Right lobe of liver (tissue), 6 donors: ENCODE results near the gene IFIT5. TPM values are rescaled to one million over a fixed set of nuclear protein-coding genes. Genes with fewer than 3 reads are reported as not detected.
"Not testable (repeated sequence)": the region's sequence is repeated elsewhere in the genome, so short reads cannot be mapped to it uniquely, and the experiment has no call there.

Experiments used
- ATAC-seq, 4 donors: fragments of 200-7000 bp; cut with Tn5 transposase; one replicate each; pipeline ENCODE4 v1.9.1; 2020; ENCODE audit warnings: mild to moderate bottlenecking in 4 of 4, moderate library complexity in 4 of 4
- DNase-seq, 3 donors: peaks; one replicate each; pipeline ENCODE4 v3.0.0-alpha.2; 2020
- H3K27ac ChIP-seq, 3 donors: fragments of 200-600 bp; one replicate each; pipeline ENCODE4 v1.8.0; 2022
- H3K27me3 ChIP-seq, 2 donors: fragments of 200-600 bp; one replicate each; pipeline ENCODE4 v1.8.0; 2022
- H3K36me3 ChIP-seq, 4 donors: fragments of 200-600 bp; sonication (generic) in 1 of 4; one replicate each; pipeline versions ENCODE4 v1.5.1 to v1.8.0; 2017 to 2022; ENCODE audit warnings: control low read depth in 1 of 4
- H3K4me1 ChIP-seq, 4 donors: fragments of 200-600 bp; sonication (generic) in 1 of 4; one replicate each; pipeline versions ENCODE4 v1.5.1 to v1.8.0; 2017 to 2022; ENCODE audit warnings: control low read depth in 1 of 4
- H3K4me3 ChIP-seq, 3 donors: fragments of 200-600 bp; one replicate each; pipeline ENCODE4 v1.8.0; 2022
- H3K9me3 ChIP-seq, 4 donors: fragments of 200-600 bp; sonication (generic) in 1 of 4; one replicate each; pipeline versions ENCODE4 v1.5.1 to v1.8.0; 2017 to 2022; ENCODE audit warnings: control low read depth in 1 of 4
- POLR2A ChIP-seq: fragments of 450-650 bp; IDR thresholded peaks from one replicate; pipeline ENCODE4 v1.6.1; 2017; ENCODE audit warnings: antibody characterized with exemption, mild to moderate bottlenecking
- WGBS: methylation state at CpG from one replicate; pipeline ENCODE4 v1.1.6; 2018; ENCODE audit warnings: low coverage, low lambda C conversion rate; ENCODE audit not compliant: insufficient coverage; ENCODE audit errors: missing lambda C conversion rate; 5-methylcytosine and 5-hydroxymethylcytosine counted together
- intact Hi-C, 2 donors: fragments of 100-400 bp; cut with DNase I; formaldehyde crosslinking; loops; one replicate each; pipeline versions ENCODE4 v1.11.2 to v1.14.1; 2022
- total RNA-seq, 6 experiments: library from RNA; depleted of rRNA in 2 of 6; stranded (reverse); fragments of >200 nt in 2 of 6; fragmentation: NEBNext Ultra II Directional in 3 of 6; extraction: Animal tissue kit (Norgen Biotek cat#: 25700) in 3 of 6; gene quantifications; one replicate each; pipeline versions ENCODE4 v1.1.0 to v1.2.4, GENCODE V29; 2016 to 2023
- TF ChIP-seq, protein P1 (sequence below), 4 donors: fragments of 200-600 bp in 3 of 4; fragments of 450-650 bp in 1 of 4; IDR thresholded peaks; one replicate each; pipeline versions ENCODE4 v1.5.1 to v1.8.0; 2016 to 2022; ENCODE audit warnings: antibody characterized with exemption in 4 of 4, mild to moderate bottlenecking in 2 of 4
- donor health status: DM: no; HTN: yes; CAD: no.
- donor health status: DM: no; HTN: no; CAD: no.
- donor health status: DM: no; HTN: no; CAD: no.
- donor health status: DM: no; HTN: yes; CAD: no.
- donor health status: DM: no; HTN: yes; CAD: no.

Gene IFIT5
- total RNA-seq, 6 experiments from 2014 or later = 4.4 to 11.2 (median 8.3) TPM

- Histone ChIP-seq H3K9me3 (no peaks in the 10 kb centered on the region), H3K27ac (peak overlapping the region in 1 of 3 donors; percentile 13), H3K4me3 (no peak overlapping the region), H3K36me3 (no peaks in the 10 kb centered on the region), H3K27me3 (no peaks in the 10 kb centered on the region), H3K4me1 (no peaks in the 10 kb centered on the region)
- DNase-seq (no peak), ATAC-seq (peak; percentile 42 to 68 (median 50))
- WGBS = 66% methylated on average over 4 of the region's 4 CpGs
- TF ChIP-seq, protein P1, sequence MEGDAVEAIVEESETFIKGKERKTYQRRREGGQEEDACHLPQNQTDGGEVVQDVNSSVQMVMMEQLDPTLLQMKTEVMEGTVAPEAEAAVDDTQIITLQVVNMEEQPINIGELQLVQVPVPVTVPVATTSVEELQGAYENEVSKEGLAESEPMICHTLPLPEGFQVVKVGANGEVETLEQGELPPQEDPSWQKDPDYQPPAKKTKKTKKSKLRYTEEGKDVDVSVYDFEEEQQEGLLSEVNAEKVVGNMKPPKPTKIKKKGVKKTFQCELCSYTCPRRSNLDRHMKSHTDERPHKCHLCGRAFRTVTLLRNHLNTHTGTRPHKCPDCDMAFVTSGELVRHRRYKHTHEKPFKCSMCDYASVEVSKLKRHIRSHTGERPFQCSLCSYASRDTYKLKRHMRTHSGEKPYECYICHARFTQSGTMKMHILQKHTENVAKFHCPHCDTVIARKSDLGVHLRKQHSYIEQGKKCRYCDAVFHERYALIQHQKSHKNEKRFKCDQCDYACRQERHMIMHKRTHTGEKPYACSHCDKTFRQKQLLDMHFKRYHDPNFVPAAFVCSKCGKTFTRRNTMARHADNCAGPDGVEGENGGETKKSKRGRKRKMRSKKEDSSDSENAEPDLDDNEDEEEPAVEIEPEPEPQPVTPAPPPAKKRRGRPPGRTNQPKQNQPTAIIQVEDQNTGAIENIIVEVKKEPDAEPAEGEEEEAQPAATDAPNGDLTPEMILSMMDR (IDR thresholded peaks at IDR 0.05) = no peak
- no peak for TF ChIP-seq POLR2A
- intact Hi-C loops = no loop called here
Measured at GRCh38 chr10:89384474-89385340, 29.7 kb upstream of the IFIT5 start.

GRCh38 chr10:89388806-89389205, 25.6 kb upstream of the IFIT5 start:
- DNase-seq = no peak
- Histone ChIP-seq H3K9me3 (no peaks in the 10 kb centered on the region), H3K27ac (no peak overlapping the region), H3K4me3 (no peak overlapping the region), H3K36me3 (no peaks in the 10 kb centered on the region), H3K27me3 (no peaks in the 10 kb centered on the region), H3K4me1 (peaks cover 0 to 11% (median 3%) of the 10 kb centered on the region in 4 donors)
- WGBS = 78% methylated on average over 2 of the region's 2 CpGs
- TF ChIP-seq POLR2A = no peak
- TF ChIP-seq, protein P1 (IDR thresholded peaks at IDR 0.05) = no peak
- intact Hi-C loops = no loop called here
- ATAC-seq = no peak

- TF ChIP-seq, protein P1 (IDR thresholded peaks at IDR 0.05) = peak; percentile 37 to 54 (median 44)
- no peak for TF ChIP-seq POLR2A
- peak in 3 of 4 donors; percentile 22 to 50 (median 36) for ATAC-seq
- no peak for DNase-seq
- intact Hi-C loops = no loop called here
- Histone ChIP-seq H3K27ac (no peak overlapping the region), H3K9me3 (no peaks in the 10 kb centered on the region), H3K27me3 (no peaks in the 10 kb centered on the region), H3K4me1 (peaks cover 0 to 14% (median 5%) of the 10 kb centered on the region in 4 donors), H3K4me3 (no peak overlapping the region), H3K36me3 (no peaks in the 10 kb centered on the region)
- 61% methylated on average over 1 of the region's 1 CpG for WGBS
Measured at GRCh38 chr10:89389254-89389653, 25.1 kb upstream of the IFIT5 start.

DNA sequence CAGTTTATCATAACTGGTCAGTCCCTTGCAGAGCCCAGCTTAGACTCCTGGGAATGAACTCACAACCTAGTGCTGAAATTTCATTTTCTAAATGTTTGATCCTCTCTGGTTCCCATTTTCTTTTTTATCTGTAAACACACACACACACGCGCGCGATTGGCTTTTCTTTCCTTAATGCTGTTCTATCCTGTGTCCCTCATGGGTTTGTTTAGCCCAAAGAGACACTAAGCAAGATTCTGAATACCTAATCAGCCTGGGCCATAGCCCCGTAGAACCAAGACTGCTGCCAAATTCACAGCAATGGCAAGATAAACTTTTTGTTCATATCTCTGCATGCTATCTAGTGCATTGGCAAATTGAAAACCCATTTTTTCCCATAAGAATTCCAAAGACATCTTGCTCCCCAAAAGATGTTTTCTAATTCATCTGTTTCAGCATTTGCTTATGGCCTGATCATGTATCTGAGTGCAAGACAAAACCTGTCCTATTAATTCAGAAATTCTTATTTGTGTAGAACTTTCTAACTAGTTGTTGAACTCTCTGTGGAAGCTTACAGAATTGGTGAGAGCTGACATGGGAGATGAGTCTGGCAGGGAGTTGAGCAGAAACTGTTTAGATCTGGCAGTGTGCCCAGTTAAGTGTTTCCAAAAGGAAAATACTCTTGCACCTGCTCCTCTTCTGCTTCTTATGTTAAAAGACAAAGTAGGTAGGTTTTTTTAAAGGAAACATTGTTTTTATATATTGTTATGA, 23.7 kb upstream of the IFIT5 start:
- no peak for TF ChIP-seq POLR2A
- TF ChIP-seq, protein P1 (IDR thresholded peaks at IDR 0.05) = no peak
- WGBS = 65% methylated on average over 5 of the region's 5 CpGs
- Histone ChIP-seq H3K36me3 (no peaks in the 10 kb centered on the region), H3K9me3 (no peaks in the 10 kb centered on the region), H3K4me1 (peaks cover 0 to 14% (median 5%) of the 10 kb centered on the region in 4 donors), H3K27ac (peak overlapping the region in 1 of 3 donors; percentile 99), H3K27me3 (no peaks in the 10 kb centered on the region), H3K4me3 (no peak overlapping the region)
- intact Hi-C loops = no loop called here
- no peak for ATAC-seq
- DNase-seq = no peak

DNA sequence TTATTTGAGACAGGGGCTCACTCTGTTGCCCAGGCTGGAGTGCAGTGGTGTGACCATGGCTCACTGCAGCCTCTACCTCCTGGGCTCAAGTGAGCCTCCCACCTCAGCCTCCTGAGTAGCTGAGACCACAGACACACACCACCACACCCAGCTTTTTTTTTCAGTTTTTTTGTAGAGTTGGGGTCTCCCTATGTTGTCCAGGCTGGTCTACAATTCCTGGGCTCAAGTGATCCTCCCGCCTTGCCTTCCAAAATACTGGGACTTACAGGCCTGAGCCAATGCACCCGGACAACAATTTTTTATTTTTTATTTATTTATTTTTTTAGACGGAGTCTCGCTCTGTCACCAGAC, 23.2 kb upstream of the IFIT5 start:
- H3K36me3 ChIP-seq, H3K27me3 ChIP-seq, ATAC-seq, DNase-seq, H3K4me3 ChIP-seq, H3K9me3 ChIP-seq, intact Hi-C loops: not testable (repeated sequence)
- Histone ChIP-seq H3K4me1 (peaks cover 0 to 14% (median 5%) of the 10 kb centered on the region in 4 donors), H3K27ac (peak overlapping the region in 1 of 3 donors; percentile 99)
- 90% methylated on average over 4 of the region's 4 CpGs for WGBS
